AG09319 (cell line): ENCODE data around the gene TMEM18.

Experiments
- DNase-seq: peaks from one replicate; pipeline ENCODE4 v3.0.0-alpha.2; 2010; ENCODE audit warnings: low read depth; ENCODE audit errors: extremely low read depth
- TF ChIP-seq, protein P1 (sequence below): IDR thresholded peaks from 2 replicates; pipeline ENCODE4 v1.5.1; 2011; ENCODE audit warnings: low read depth, mild to moderate bottlenecking, inconsistent platforms, low read length, moderate library complexity

TMEM18 gene

DNA sequence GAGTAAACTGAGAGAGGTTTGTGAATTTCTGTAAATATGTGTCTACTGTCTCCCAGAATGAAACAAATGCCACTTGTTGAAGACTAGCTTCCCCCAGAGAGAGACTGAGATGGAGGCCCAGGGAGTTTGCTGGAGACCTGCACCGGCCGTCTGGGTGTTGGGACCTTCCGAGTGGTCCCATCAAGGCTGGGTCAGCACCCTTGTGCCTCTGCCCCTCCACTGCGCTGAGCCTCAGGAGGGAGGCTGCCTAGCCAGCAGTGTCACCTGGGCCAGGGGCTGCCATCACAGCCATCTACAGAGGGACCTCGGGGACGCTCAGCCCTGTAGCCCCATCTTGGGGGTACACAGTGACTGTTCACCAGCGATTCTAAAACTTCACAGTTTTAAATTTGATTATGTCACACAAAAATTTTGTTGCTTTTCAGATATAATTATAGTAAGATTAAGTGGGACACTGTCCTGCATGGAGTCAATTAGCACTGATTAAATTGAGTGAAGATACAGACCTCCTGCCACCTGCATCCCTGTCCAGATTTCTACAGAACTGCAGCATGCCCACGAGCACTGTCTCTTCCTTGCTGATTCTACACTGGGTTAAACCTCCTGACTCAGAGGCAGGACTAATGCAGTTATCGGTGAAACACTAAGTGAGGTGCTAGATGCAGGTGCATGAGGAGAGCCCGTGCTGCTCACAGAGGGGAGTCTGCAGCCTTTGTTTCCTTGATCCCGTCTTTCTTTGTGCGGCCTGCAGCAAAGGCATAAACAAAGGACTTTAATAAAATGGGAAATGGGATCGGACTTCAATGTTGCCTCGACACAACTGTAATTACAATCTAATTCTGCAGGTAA lies 50.5 kb downstream of the TMEM18 start:
- DNase-seq = no peak
- TF ChIP-seq, protein P1, sequence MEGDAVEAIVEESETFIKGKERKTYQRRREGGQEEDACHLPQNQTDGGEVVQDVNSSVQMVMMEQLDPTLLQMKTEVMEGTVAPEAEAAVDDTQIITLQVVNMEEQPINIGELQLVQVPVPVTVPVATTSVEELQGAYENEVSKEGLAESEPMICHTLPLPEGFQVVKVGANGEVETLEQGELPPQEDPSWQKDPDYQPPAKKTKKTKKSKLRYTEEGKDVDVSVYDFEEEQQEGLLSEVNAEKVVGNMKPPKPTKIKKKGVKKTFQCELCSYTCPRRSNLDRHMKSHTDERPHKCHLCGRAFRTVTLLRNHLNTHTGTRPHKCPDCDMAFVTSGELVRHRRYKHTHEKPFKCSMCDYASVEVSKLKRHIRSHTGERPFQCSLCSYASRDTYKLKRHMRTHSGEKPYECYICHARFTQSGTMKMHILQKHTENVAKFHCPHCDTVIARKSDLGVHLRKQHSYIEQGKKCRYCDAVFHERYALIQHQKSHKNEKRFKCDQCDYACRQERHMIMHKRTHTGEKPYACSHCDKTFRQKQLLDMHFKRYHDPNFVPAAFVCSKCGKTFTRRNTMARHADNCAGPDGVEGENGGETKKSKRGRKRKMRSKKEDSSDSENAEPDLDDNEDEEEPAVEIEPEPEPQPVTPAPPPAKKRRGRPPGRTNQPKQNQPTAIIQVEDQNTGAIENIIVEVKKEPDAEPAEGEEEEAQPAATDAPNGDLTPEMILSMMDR = no peak

DNA sequence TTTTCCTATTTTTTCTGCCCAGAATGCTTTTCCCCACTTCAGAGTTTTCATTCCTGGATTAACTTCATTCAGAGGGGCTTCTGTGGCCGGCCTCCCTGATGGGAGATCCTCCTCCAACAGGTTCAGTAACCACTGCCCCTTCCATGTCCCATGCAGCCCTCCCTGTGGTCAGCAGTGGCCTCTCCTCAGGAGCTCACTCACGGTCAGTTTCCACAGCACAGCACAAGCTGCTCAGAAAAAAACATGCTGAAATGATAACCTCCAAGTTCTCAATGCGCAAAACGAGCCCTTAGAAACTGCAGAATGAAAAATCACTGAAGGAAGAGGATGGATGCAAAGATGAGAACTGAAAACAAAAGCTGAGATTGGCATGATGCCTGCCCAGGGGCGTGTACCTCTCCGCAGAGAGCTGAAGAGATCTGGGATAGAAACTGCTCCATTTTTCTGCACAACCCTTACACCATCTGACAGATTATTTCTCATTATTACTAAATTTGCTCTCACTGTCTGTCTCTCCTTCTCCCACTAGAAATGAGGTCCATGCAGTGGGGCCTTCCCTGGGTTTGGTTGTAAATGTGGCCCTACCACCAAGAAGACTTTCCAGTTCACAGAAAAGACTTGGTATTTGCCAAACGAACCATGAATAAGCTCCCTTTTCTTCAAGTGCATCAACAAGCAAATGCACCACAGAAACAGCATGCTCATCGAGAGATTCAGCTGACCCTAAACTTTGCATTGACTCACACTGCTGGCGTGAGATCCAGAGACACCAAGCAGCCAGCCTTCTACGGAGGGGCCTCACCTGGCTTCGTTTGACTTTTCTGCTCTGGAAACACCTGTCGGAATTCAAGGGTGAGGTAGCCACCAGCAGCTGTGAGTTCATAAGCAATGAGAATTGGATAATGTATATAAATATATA lies 51.5 kb downstream of the TMEM18 start:
- TF ChIP-seq, protein P1 = no peak
- DNase-seq = no peak

DNA sequence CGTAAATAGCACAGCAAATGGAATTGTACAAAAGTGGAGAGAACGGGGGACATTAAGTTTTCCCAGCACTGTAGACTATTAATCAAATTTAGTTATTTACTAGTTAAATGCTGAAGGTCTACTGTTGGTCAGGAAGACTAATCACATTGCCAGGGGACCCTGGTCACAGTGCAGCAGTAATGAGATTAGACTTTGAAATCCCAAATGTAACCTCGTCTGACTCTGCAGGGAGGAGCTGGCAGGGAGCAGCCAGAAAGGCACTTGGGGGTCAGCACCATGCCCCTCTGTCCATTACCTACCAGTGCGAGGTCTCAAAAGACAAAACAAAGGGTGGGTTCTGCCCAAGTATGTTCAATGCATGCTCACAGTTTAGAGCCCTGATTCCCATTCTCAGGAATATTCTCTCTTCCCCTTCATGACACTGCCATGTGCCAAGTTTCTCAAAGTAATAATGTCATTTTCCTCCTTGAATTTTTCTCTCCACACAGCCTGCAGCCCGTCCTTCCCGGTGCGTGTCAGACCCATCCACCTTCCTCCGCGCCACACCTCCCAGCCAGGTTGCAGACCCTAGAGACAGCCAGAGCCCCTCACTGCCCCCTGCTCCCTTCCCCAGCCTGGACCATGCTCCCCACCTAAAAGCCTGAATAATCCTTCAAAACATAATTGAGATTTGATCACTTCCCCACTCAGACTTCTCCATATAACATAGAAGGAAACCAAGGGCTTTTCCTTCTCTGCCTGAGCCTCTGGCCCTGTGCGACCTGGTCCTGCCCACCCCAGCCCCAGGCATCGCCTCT lies 52.5 kb downstream of the TMEM18 start:
- TF ChIP-seq, protein P1 = no peak
- no peak for DNase-seq

DNA sequence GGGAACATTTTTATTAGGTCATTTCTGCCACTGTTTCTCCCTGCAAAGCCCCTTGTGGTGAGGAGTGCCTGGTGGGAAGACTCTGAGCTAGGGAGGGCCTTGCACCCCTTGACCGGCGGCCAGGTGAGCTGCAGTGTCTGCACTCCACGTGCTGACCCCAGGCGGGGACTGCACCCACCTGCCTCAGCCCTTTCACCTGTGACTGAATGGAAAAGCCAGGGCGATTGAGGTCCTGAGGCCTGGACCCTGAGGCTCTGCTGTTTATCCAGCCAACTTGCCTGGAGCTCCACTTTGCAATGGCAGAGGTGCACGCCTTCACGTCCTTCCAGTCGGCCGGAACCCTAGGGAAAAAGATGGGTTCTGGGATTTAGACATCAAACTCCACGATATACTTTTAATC lies 53.1 kb downstream of the TMEM18 start:
- no peak for DNase-seq
- TF ChIP-seq, protein P1 = no peak

DNA sequence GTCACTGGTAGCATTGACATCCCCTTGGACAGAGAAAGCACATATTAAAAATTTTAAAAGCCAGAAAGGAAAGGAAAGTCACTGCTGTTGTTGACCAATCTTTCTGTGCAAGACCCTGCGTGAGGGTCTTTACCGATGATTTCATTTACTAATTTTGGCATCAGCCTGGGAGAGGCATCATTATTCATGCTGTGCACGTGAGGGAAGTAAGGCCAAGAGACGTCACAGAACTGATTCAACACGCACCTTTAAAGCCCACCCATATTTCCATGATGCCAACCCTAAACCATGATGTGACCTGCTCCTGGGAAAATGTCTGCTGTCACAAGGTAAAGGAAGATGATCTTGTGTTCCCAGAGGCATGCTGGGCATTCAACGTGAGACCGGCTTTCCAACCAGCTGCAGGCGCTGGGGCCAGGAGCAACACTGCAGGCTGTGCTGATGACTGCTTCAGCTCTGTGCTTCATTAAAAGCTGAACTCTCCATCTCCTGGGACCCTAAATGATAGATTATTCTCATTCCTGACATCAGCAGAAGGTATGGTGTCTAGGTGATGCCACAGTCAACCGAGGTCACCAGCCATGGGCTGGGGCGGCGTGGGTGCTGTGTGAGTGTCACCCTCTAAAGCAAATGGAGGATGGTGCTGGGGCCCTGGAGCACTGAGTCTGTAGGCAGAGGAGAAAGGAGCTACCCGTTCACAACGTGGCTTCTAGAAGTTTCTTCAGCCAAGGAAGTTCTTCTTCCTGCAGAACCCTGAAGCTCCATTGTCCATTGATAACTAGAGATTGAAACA lies 53.9 kb downstream of the TMEM18 start:
- TF ChIP-seq, protein P1 = no peak
- no peak for DNase-seq

DNA sequence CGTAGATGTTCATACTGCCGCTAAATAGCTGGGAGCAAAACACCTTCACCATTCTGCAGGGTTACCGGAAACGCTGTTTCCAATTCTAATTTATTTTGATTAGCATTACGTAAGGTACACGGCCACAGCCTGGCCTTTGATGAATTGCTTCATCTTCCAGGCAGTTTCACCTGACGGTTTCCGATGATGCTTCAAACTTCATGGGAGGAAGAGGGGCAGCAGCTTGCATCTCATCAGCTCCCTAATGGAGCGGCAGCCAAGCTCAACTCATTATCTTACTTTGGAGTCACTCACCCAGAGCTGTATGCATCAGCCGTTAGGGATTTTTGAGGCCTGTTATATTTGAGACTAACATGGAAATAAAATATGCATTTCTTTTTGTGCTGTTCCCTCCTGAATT lies 54.8 kb downstream of the TMEM18 start:
- no peak for DNase-seq

More for the DNA sequence above, 54.8 kb downstream of the TMEM18 start:
- TF ChIP-seq, protein P1 = no peak
